Stimulated activated CD8-positive, alpha-beta memory T cell treated with anti-CD3 and anti-CD28 coated beads, Interleukin-4, amount 100 ng/mL, for 24 hours (primary cell): ENCODE data around the gene SMG7.

Source experiments
- DNase-seq: peaks from one replicate; pipeline ENCODE4 v3.0.0-alpha.2; 2020; ENCODE audit warnings: low read depth

The SMG7 gene

DNA sequence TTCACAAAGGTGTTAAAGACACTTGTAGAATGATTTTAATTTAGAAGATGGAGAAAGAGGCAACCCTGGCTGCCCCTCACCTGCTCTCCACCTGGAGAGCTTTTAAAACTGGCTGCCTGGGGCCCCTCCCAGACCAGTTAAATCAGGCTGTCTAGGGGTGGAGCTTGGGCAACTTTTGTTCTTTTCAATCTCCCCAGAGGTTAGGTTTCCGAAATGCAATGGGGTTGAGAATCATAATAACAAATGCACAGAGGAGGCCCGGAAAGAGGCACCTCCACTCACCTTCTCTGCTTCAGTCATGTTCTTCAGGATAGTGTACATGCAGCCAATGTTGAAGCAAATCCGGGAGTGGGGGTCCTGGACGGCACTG, 117.6 kb downstream of the SMG7 start:
- DNase-seq, result no peak

DNA sequence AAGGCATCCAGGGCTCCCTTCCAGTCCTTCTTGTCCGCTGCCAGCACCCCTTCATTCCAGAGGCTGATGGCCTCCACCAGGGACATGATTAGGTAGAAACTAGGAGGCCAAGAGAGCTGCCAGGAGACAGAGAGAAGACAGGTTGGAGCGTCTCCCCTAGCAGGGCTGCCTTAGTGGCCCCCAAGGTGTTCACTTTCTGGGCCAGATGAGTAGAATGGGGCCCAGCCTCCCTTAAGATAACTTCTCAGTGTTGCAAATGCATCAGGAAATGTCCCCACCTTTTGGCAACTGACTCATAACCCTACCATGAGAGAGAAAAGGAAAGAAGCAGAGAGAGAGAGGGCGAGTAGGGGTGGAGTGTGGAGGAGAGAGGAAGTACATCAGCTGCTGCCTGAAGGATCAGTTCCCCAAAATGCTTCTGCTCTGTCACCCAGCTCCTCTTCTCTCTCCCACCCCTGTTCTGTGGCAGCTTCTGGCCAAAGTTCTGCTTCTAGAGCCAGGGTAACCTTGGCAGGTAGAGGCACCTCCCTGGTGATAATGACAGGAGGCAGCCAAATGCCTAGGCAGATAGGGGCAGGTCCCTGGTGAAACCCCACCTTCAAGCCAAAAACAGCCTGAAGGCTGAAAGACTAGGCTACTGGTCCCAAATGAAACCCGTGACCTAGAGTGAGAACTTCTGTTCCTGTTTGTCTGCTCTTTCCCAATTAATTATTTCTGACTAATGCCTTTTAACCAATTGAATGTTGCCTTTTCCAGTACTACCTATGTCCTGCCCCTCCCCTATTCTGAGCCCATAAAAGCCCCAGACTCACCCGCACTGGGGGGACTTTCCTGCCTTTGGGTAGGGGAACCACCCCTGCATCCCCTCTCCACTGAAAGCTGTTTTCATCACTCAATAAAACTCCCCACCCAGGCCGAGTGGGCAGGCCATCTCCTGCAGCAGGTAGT, 118.2 kb downstream of the SMG7 start, which contains the start of gene NCF2:
Gene NCF2 (minus strand): TSS at position 216 of the 948 bp plus-strand sequence. CDS start 130 bp downstream, at position 86.
- DNase-seq, result no peak

DNA sequence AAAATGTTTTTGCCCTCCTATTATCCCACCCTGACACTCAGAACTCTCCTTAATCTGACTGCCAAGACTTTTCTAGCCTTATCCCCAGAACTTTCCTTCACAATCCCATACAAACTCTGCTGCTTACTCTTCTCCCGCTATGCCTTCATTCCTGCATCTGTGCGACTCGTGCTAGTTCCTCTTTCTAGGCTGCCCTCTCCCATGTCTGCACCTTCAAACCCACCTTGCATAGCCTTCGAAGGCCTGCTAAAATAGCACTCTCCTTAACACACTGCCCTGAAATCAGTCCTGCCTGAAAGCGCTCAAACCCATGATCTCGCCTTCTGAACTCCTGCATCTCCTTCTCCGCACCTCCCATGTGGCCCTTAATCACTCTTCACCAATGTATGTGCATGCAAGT, 120.4 kb downstream of the SMG7 start:
- no peak for DNase-seq

DNA sequence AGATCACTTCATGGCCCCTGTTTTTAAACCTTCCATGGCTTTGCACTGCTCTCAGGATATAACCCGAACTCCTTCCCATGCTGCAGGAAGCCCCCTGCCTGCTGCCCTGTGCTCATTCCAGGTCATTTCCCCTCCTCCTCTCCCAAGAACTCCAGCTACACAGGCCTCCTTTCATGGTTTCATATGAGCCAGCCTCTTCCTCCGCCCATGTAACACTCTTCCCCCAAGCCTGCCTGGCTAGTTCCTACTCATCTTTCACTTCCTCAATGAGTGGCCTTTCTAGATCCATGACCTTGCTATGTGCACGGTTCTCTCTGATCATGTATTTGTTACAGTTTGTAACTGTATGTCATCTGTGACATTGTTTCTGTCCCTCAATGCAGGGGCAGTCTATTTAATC, 121.1 kb downstream of the SMG7 start:
- no peak for DNase-seq

DNA sequence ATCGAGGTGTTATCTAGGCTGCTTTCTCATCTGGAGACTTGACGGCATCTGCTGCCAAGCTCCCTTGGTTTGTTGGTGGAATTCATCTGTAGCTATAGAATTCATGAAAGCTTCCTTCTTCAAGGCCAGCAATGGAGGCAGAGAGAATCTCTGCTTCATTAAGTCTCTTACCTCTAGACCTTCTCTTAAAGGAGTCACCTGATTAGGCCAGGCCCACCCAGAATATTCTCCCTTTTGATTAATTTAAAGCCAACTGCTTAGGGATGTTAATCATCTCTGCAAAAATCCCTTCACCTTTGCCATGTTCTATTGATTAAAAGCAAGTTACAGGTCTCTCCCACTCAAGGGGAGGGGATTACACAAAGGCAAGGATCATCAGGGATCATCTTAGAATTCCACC, 123.2 kb downstream of the SMG7 start:
- no peak for DNase-seq

DNA sequence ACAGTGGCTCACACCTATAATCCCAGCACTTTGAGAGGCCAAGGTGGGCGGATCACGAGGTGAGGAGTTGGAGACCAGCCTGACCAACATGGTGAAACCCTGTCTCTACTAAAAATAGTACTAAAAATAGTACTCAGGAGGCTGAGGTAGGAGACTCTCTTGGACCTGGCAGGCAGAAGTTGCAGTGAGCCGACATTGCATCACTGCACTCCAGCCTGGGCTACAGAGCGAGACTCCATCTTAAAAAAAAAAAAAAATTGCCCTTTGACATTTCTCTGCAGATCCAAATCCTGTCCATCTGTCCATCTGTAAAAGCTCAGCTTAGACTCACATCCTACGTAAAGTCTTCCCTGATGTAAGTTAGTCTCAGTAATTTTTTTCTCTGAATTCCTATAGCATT, 124.2 kb downstream of the SMG7 start:
- DNase-seq, result no peak

DNA sequence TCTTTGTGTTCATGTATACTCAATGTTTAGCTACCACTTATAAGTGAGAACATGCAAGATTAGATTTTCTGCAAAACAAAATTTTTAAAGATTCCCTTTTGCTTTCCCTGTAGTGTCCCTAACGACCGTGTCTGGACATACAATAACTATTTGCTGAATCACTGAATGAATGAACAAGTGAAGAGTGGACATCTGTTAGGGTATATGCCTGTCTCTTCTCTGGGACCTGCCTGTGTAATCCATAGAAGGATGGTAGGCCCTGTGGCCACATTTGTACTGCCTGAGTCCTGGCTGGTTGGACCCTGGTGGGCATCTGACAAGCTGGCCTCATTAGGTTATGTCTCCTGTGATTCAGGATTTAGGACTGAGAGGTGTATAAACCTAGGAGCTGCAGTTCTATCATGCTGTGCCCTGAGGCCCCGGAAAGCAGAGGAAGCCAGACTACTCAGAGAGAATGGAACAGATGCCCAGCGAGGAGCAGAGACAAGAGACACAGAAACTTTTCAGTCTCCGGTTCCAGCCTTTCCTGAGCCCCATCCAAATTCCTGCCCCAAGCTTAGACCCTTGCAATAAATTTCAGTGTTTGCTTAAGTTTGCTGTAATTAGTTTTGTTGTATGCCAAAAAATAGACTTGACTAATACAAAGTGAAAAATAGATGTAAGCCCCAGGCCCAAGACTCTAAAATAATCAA, 125.5 kb downstream of the SMG7 start:
- no peak for DNase-seq

DNA sequence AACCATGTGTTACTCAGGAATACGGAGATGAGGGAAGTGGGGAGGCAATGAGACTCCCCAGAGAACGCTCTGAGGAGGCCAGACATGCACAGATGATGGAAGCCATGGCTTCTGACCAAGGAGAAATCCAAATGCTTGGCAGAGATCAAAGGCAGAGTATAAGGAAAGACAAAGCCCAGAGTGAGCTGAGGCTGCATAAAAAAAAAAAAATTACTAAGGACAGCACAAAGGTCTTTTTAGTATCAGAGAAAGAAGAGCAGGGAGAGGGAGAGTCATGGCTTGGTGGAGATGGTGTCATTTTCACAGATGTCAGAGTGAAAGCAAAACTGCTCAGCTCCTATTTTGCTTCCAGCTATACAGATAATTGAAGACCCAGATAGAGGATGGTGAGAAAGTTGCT, 126.1 kb downstream of the SMG7 start:
- no peak for DNase-seq

DNA sequence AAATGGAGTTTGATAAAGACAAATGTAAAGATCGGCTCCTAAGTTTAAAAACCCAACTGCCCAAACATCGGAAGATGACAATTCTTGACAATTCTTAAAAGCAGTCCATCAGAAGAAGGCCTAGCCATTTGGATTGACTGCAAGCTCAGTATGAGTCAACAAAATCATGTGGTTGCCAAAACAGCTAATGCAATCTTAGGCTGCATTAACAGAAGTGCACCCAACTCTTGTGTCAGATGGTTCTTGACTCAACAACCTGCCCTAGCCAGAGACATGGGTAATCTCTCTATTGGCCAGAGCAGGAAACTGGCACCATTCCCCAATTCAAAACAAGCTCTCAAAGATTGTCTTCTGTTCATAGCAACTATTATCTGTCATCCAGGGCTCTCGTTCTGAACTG, 127.8 kb downstream of the SMG7 start:
- no peak for DNase-seq

DNA sequence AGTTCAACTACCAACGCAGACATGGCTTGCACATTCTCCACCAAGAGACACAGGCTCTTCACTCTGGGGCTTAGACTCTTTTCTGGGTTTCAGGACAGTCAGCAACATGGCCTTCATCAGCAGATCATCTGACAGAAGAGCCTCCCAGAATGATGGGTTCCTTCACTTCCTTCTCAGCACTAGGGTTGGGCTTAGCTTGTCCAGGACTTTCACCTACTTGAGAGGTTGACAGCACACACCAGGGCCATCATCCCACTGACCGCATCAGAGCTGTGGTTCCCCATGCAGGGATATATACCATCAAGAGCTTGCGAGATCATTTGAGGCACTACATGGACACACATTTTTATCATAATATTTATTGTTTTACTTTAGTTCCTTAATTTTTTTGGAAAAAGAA, 128.3 kb downstream of the SMG7 start:
- DNase-seq, result no peak

DNA sequence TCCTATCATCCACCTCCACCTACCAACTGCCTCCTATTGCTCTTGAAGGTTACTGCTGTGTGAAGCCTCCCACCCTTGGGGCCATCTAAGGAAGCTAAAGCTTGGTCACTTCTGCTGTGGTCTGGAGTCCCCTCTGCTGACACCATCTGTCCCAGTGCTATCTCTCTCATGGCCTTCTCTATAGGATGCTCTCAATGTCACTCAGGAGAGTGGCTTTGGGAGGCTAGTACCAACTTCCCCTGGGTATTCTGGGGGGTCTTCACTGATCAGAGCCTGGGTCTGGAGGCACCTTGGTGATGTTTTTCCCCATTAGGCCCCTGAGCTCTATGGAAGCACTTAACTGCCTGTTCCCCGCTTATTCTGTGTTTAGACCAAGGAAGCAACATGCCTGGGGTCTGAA, 130.2 kb downstream of the SMG7 start:
- DNase-seq, result no peak
